ENCODE measurements around the gene PARVB.

DNA sequence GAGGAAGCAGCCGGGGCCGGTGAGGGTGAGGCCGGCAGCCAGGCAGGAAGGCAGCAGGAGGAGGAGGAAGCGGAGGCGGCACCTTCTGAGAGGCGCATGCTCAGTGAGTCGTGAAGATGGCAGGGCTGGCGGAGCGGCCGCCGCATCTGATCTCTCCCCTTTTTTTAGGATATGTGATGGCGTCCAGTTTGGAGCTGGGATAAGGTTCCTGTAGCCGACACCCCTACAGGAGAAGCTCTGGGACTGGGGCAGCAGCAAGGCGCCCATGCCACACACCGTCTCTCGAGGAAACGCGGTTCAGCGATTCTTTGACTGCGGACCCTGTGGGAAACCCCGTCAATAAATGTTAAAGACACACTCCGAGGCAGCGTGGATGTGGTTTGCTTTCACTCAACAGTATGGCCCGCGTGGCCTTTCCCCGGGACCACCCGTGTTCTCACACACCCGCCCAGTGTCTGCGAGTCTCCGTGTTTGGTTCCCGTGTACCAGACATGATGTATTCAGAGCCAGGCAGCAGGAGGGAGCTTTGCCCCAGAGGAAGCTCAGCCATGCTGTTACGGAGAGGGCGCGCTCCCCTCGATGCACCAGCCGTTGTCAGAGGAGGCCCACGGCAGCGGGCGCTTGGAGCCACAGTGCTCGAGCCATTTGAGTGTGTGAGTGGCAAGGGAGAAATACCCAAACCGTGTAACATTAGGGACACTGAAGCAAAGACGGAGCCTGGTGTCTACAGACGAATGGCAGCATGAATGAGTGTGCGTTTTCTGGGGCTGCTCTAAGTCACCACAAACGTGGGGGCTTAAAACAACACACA is 27.7 kb upstream of the PARVB start:
- no peak for TF ChIP-seq EZH2 (IDR thresholded peaks at IDR 0.05; ENCODE audit: low read depth)
- TF ChIP-seq, protein P1, sequence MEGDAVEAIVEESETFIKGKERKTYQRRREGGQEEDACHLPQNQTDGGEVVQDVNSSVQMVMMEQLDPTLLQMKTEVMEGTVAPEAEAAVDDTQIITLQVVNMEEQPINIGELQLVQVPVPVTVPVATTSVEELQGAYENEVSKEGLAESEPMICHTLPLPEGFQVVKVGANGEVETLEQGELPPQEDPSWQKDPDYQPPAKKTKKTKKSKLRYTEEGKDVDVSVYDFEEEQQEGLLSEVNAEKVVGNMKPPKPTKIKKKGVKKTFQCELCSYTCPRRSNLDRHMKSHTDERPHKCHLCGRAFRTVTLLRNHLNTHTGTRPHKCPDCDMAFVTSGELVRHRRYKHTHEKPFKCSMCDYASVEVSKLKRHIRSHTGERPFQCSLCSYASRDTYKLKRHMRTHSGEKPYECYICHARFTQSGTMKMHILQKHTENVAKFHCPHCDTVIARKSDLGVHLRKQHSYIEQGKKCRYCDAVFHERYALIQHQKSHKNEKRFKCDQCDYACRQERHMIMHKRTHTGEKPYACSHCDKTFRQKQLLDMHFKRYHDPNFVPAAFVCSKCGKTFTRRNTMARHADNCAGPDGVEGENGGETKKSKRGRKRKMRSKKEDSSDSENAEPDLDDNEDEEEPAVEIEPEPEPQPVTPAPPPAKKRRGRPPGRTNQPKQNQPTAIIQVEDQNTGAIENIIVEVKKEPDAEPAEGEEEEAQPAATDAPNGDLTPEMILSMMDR (conservative IDR thresholded peaks at IDR 0.05), result no peak
